BJ (cell line): Measurements from ENCODE around the gene TTC3. TPM values are rescaled to one million over a fixed set of nuclear protein-coding genes. Genes with fewer than 3 reads are reported as not detected.

Source experiments
- CTCF ChIA-PET: fragments of 350-600 bp; formaldehyde crosslinking; extraction: SDS; loops from one replicate; lab custom pipeline; 2021; ENCODE audit warnings: antibody characterized with exemption, inconsistent platforms; lab: Yijun Ruan, JAX
- POLR2A ChIA-PET: fragments of 300-600 bp; sonication (Branson Sonifier 250); formaldehyde crosslinking; extraction: SDS; loops from one replicate; lab custom pipeline; 2021; ENCODE audit warnings: antibody characterized with exemption; lab: Charles Lee
- DNase-seq: peaks from one replicate; pipeline ENCODE4 v3.0.0-alpha.2; 2011; ENCODE audit warnings: low read depth
- H3K27me3 ChIP-seq: 2 replicates; pipeline ENCODE4 v1.6.0; 2011; ENCODE audit warnings: low read length; ENCODE audit not compliant: control insufficient read depth, insufficient read depth
- H3K36me3 ChIP-seq: 2 replicates; pipeline ENCODE4 v1.5.1; 2011; ENCODE audit warnings: low read length; ENCODE audit not compliant: control insufficient read depth, insufficient read depth
- H3K4me3 ChIP-seq: 2 replicates; pipeline ENCODE4 v1.5.1; 2011; ENCODE audit warnings: low read depth, mild to moderate bottlenecking, control low read depth, low read length
- polyA plus RNA-seq: library from polyadenylated mRNA; depleted of rRNA; stranded (reverse); fragments of >200 nt; gene quantifications from 2 replicates; pipeline ENCODE4 v1.2.3, GENCODE V29; 2011
- TF ChIP-seq, protein P1 (sequence below): IDR thresholded peaks from 2 replicates; pipeline ENCODE4 v1.5.1; 2011; ENCODE audit warnings: low read depth, mild to moderate bottlenecking, control low read depth, inconsistent platforms, low read length, moderate library complexity; ENCODE audit not compliant: insufficient read depth

Gene TTC3
- polyA plus RNA-seq, 1 experiment: 108 TPM

DNA sequence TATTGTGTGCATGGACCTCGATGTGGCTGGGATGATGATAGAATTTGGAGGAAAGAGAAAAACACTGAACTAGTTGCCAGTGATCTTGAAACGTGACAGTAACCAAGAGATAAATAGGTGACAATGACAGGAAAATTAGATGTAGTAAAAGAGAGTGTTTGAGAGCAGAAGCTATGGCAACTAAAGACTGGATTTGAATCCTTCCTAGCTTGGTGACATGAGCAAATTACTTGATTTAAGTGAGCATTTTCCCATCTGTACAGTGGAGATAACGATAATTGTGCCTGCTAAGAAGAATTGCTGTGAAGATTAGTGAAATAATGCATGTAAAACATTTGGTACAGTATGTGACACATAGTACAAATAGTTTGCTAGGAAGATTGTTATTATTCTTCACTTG lies 12.7 kb downstream of the TTC3 start:
- H3K4me3 ChIP-seq: no peak overlapping the region
- no peak for DNase-seq
- H3K27me3 ChIP-seq: no peaks in the 10 kb centered on the region
- TF ChIP-seq, protein P1, sequence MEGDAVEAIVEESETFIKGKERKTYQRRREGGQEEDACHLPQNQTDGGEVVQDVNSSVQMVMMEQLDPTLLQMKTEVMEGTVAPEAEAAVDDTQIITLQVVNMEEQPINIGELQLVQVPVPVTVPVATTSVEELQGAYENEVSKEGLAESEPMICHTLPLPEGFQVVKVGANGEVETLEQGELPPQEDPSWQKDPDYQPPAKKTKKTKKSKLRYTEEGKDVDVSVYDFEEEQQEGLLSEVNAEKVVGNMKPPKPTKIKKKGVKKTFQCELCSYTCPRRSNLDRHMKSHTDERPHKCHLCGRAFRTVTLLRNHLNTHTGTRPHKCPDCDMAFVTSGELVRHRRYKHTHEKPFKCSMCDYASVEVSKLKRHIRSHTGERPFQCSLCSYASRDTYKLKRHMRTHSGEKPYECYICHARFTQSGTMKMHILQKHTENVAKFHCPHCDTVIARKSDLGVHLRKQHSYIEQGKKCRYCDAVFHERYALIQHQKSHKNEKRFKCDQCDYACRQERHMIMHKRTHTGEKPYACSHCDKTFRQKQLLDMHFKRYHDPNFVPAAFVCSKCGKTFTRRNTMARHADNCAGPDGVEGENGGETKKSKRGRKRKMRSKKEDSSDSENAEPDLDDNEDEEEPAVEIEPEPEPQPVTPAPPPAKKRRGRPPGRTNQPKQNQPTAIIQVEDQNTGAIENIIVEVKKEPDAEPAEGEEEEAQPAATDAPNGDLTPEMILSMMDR: no peak
- POLR2A ChIA-PET: no interaction called here
- no peaks in the 10 kb centered on the region for H3K36me3 ChIP-seq
- CTCF ChIA-PET: interaction anchor here (1.1 to 2.3 kb wide), 2 partner anchors 95 to 109 kb away, joined by 3 to 7 read pairs; no protein-coding TSS in a partner anchor

DNA sequence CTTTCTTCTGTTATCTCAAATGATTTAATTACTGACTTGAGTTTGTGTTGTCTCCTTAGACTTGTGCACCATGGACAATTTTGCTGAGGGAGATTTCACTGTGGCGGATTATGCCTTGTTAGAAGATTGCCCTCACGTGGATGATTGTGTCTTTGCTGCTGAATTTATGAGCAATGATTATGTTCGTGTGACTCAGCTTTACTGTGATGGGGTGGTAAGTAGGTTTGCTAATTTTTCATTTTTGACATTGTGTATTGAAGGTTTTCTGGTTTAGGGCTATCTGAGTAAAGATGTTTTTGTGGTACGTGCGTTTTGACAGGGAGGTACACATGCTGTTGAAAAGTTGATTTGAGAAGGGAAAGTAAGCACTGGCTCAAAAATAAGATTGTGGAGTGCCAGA lies 14.1 kb downstream of the TTC3 start:
- Histone ChIP-seq H3K27me3 (no peaks in the 10 kb centered on the region), H3K4me3 (no peak overlapping the region), H3K36me3 (no peaks in the 10 kb centered on the region)
- ChIA-PET CTCF (interaction anchor here (1.0 to 2.3 kb wide), 3 partner anchors 11 to 110 kb away, joined by 3 to 7 read pairs (median 3); no protein-coding TSS in a partner anchor), POLR2A (no interaction called here)
- TF ChIP-seq, protein P1: peak; percentile 40
- DNase-seq: peak; percentile 13

DNA sequence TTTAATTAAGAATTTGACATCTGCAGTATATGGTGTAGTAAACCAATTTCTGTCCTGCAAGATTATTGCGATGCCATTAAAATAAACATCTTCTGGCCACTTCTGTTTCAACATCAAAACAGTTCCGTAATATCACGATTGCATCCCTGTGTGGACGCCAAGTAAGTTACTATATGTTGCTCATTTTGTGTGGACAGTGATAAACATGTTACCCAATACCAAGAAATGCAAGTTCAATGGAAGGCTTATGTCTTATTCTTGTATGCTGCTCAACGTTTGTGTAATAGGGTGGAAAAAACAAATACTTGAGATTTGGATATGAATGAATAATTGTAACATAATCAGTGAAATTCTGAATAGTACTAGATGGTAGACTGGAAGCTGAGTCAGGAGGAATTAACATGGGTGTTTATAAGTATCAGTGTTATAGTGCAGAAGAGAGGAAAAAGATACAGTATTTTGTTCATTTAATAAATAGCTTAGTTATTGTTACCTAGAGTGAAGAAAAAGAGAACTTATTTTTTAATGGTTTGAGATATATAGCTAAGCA lies 15.2 kb downstream of the TTC3 start:
- H3K27me3 ChIP-seq: no peaks in the 10 kb centered on the region
- ChIA-PET CTCF (no interaction called here), POLR2A (no interaction called here)
- no peaks in the 10 kb centered on the region for H3K36me3 ChIP-seq
- TF ChIP-seq, protein P1: no peak
- DNase-seq: no peak
- no peak overlapping the region for H3K4me3 ChIP-seq

DNA sequence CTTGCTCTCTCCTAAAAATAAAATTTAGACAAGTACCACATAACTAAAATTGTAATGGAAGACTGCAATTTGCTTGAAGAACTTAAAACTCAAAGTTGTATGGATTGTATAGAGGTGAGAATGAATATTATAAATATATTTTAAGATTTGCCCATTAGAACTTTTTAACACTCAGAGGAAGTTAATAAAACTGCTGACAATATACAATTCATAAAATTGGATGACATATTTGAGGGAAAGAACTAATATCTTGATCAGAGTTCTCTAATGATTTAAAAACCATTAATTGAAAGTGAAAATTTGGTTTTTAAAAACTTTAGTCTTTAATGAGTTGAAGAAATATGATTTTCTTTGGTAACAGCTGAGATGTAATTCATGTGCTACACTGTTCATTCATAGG lies 20.9 kb downstream of the TTC3 start:
- TF ChIP-seq, protein P1: no peak
- Histone ChIP-seq H3K27me3 (no peaks in the 10 kb centered on the region), H3K36me3 (peaks cover 9% of the 10 kb centered on the region), H3K4me3 (no peak overlapping the region)
- DNase-seq: no peak
- CTCF ChIA-PET: no interaction called here
- POLR2A ChIA-PET: no interaction called here

DNA sequence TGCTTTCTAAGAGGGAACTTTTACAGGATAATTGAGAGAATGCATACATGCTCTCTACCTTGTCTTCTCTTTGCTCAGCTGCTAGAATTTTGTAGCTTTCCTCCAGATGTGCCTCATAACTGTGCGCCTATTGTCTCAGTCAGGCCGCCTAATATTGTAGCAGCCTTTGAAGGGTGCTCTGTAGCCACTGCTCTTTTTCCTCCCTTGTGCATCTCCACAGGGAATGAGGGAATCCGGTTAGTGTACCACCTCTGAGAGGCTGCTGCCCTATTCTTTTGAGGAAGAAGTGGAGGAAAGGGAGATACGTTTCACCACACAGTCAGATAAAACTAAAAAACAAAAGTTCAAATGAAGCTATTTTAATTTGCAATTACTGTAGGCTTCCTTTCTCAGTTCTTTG lies 22.8 kb downstream of the TTC3 start:
- DNase-seq: no peak
- TF ChIP-seq, protein P1: no peak
- H3K4me3 ChIP-seq: no peak overlapping the region
- peaks cover 9% of the 10 kb centered on the region for H3K36me3 ChIP-seq
- ChIA-PET POLR2A (no interaction called here), CTCF (interaction anchor here (1.2 to 1.4 kb wide), 2 partner anchors 119 to 225 kb away, joined by 3 read pairs; no protein-coding TSS in a partner anchor)
- H3K27me3 ChIP-seq: no peaks in the 10 kb centered on the region
